OCI-LY1 (cell line): ENCODE results near the gene INS.

Experiments used
- EZH2 ChIP-seq: fragments of 200-600 bp; sonication (generic), shearing (Covaris generic); IDR thresholded peaks from 2 replicates; pipeline ENCODE4 v1.8.0; 2017; ENCODE audit warnings: borderline replicate concordance, mixed run types, mild to moderate bottlenecking, antibody characterized with exemption, low read length, moderate library complexity, mixed read lengths
- TF ChIP-seq, protein P1 (sequence below): fragments of 200-600 bp; sonication (generic), shearing (Covaris generic); IDR thresholded peaks from 2 replicates; pipeline ENCODE4 v1.5.1; 2017; ENCODE audit warnings: mild to moderate bottlenecking, antibody characterized with exemption, low read length, moderate library complexity, mixed read lengths

DNA sequence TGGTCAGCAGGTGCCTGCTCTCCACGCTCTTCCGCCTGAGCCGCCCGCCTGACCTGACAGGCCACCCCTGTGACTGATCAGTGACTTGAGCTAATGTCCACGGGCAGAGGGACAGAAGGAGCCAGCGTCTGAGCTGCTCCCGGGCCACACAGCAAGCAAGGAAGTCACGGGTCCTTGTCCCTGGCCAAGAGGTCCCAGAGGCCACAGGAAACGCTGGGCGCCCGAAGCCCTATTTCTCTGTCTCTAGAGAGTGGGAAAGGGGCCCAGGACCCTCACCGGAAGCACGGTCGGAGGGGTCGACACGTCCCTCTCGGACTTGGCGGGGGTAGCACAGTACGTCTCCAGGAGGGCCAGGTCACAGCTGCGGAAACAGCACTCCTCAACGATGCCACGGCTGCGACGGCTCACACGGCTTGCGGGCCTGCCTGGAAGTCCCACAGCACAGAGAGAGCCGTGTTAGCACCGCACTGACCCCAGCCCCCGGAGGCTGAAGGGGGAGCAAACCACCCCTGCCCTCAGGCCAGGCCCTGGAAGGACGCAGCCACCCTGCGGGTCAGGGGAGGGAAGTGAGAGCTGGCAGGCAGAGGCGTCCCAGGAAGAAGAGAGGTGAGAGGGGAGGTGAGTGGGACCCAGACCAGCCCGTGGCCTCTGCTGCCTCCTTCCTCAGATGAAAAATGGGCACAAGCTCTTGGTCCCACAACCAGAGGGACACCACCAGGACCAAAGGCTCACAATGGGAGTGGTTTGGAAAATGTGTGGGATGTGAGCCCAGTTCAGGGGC is 27.6 kb downstream of the INS start:
- TF ChIP-seq, protein P1, sequence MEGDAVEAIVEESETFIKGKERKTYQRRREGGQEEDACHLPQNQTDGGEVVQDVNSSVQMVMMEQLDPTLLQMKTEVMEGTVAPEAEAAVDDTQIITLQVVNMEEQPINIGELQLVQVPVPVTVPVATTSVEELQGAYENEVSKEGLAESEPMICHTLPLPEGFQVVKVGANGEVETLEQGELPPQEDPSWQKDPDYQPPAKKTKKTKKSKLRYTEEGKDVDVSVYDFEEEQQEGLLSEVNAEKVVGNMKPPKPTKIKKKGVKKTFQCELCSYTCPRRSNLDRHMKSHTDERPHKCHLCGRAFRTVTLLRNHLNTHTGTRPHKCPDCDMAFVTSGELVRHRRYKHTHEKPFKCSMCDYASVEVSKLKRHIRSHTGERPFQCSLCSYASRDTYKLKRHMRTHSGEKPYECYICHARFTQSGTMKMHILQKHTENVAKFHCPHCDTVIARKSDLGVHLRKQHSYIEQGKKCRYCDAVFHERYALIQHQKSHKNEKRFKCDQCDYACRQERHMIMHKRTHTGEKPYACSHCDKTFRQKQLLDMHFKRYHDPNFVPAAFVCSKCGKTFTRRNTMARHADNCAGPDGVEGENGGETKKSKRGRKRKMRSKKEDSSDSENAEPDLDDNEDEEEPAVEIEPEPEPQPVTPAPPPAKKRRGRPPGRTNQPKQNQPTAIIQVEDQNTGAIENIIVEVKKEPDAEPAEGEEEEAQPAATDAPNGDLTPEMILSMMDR: no peak
- TF ChIP-seq EZH2: no peak
